ENCODE data around the gene STOX2. TPM values are rescaled to one million over a fixed set of nuclear protein-coding genes. Genes with fewer than 3 reads are reported as not detected.

Gene STOX2
- polyA plus RNA-seq, 1 of the 3 experiments (the other 2 are of a cell fraction), result 0.16 TPM

- TF ChIP-seq SMC3 (IDR thresholded peaks at IDR 0.05; ENCODE audit: low read depth, low read length) (no peak), EP300 (IDR thresholded peaks at IDR 0.05; ENCODE audit: borderline replicate concordance in 1 of 2, low read depth in 1 of 2, low read length in 1 of 2) (no peak), ZBTB33 (IDR thresholded peaks at IDR 0.05; ENCODE audit: borderline replicate concordance, low read depth) (no peak)
Measured at GRCh38 chr4:183984566-183984965, 79.5 kb downstream of the STOX2 start (continued).

- ChIA-PET POLR2A (no interaction called here), CTCF (interaction anchor here (1.5 kb wide), 1 partner anchor 114 kb away, joined by 6 read pairs; no protein-coding TSS in a partner anchor)
- WGBS (ENCODE audit: low lambda C conversion rate), result 89% methylated on average over 7 of the region's 7 CpGs
Measured at GRCh38 chr4:183985786-183986185, 80.7 kb downstream of the STOX2 start.

More at GRCh38 chr4:183985786-183986185, 80.7 kb downstream of the STOX2 start:
- DNase-seq, result no peak
- H2AFZ ChIP-seq (ENCODE audit: low read depth), result no peak overlapping the region
- no peaks in the 10 kb centered on the region for H3K27me3 ChIP-seq (ENCODE audit: insufficient read depth)
- H3K9ac ChIP-seq, result no peak overlapping the region
- no peaks in the 10 kb centered on the region for H3K36me3 ChIP-seq (replicated peaks in 1 of 2; ENCODE audit: control insufficient read depth in 1 of 2, insufficient read depth in 2 of 2, low read length in 1 of 2)
- H3K4me3 ChIP-seq (ENCODE audit: low read depth in 2 of 2, low read length in 1 of 2), result no peak overlapping the region
- peaks cover 5 to 29% of the 10 kb centered on the region in 2 experiments; a peak in 3 of 4 replicates for H3K4me1 ChIP-seq (ENCODE audit: control insufficient read depth in 1 of 2, insufficient read depth in 2 of 2, low read depth in 1 of 2, low read length in 1 of 2)
- no peaks in the 10 kb centered on the region for H3K79me2 ChIP-seq (ENCODE audit: insufficient read depth)
- no peaks in the 10 kb centered on the region for H3K9me3 ChIP-seq
- TF ChIP-seq EZH2phosphoT487 (IDR thresholded peaks at IDR 0.05; ENCODE audit: borderline replicate concordance, low read depth), result no peak
- no peak for TF ChIP-seq USF2 (IDR thresholded peaks at IDR 0.05; ENCODE audit: borderline replicate concordance, low read depth, low read length)
- no peak for TF ChIP-seq GABPA (IDR thresholded peaks at IDR 0.05; ENCODE audit: low read depth)
- no peak for TF ChIP-seq MAX (IDR thresholded peaks at IDR 0.05; ENCODE audit: low read depth)
- no peak for TF ChIP-seq FOSL2 (IDR thresholded peaks at IDR 0.05; ENCODE audit: borderline replicate concordance, low read depth)
- TF ChIP-seq ZBTB33 (IDR thresholded peaks at IDR 0.05; ENCODE audit: borderline replicate concordance, low read depth), result no peak
- TF ChIP-seq REST (IDR thresholded peaks at IDR 0.05; ENCODE audit: low read depth, low read length), result no peak
- no peak for TF ChIP-seq USF1 (IDR thresholded peaks at IDR 0.05; ENCODE audit: borderline replicate concordance, low read depth)
- TF ChIP-seq GATA2 (CRISPR knock-in tag; IDR thresholded peaks at IDR 0.05), result no peak
- TF ChIP-seq RFX5 (IDR thresholded peaks at IDR 0.05; ENCODE audit: low read length), result no peak
- no peak for TF ChIP-seq FOXJ3 (CRISPR knock-in tag; IDR thresholded peaks at IDR 0.05)
- no peak for TF ChIP-seq FOXM1 (IDR thresholded peaks at IDR 0.05; ENCODE audit: low read depth)
- TF ChIP-seq NRF1 (IDR thresholded peaks at IDR 0.05; ENCODE audit: low read depth, low read length), result no peak
- TF ChIP-seq TAF1 (IDR thresholded peaks at IDR 0.05; ENCODE audit: borderline replicate concordance, low read depth, low read length), result no peak
- TF ChIP-seq SIN3A (IDR thresholded peaks at IDR 0.05; ENCODE audit: borderline replicate concordance, low read depth, low read length), result no peak
- no peak for TF ChIP-seq JUND (IDR thresholded peaks at IDR 0.05)
- no peak overlapping the region for H3K4me2 ChIP-seq
- no peaks in the 10 kb centered on the region for H4K20me1 ChIP-seq (ENCODE audit: insufficient read depth)
- no peak overlapping the region for H3K27ac ChIP-seq (ENCODE audit: low read depth in 2 of 2, low read length in 1 of 2)
- no peaks in the 10 kb centered on the region for H3K9me2 ChIP-seq
- no peaks in the 10 kb centered on the region for H3F3A ChIP-seq (replicated peaks; ENCODE audit: insufficient read depth)

Data from SK-N-SH (cell line).